Type B pancreatic cell (in vitro differentiated cells): ENCODE data around the gene PUSL1. TPM values are rescaled to one million over a fixed set of nuclear protein-coding genes. Genes with fewer than 3 reads are reported as not detected.
A peak's percentile ranks its signal among the peaks of the same experiment; 100 is the strongest.

Experiments used
- DNase-seq: peaks from one replicate; pipeline ENCODE4 v3.0.0; 2021; ENCODE audit warnings: mixed read lengths; ENCODE audit not compliant: unreplicated experiment; ENCODE audit errors: extremely low spot score
- H3K27ac Mint-ChIP-seq: 2 replicates; pipeline ENCODE4 v1.8.0; 2021; ENCODE audit warnings: mild to moderate bottlenecking, mixed read lengths
- H3K27me3 Mint-ChIP-seq: 2 replicates; pipeline ENCODE4 v1.8.0; 2021; ENCODE audit warnings: mixed read lengths
- H3K36me3 Mint-ChIP-seq: 2 replicates; pipeline ENCODE4 v1.8.0; 2021; ENCODE audit warnings: mixed read lengths
- H3K4me1 Mint-ChIP-seq: one replicate; pipeline ENCODE4 v1.8.0; 2021; ENCODE audit warnings: mixed read lengths; ENCODE audit not compliant: unreplicated experiment
- H3K4me3 Mint-ChIP-seq: 2 replicates; pipeline ENCODE4 v1.8.0; 2021; ENCODE audit warnings: mild to moderate bottlenecking, mixed read lengths
- H3K9me3 Mint-ChIP-seq: 2 replicates; pipeline ENCODE4 v1.8.0; 2021; ENCODE audit warnings: mixed read lengths
- CTCF ChIP-seq: fragments of 200-600 bp; sonication (generic); conservative IDR thresholded peaks from 2 replicates; pipeline ENCODE4 v1.5.0; 2021; ENCODE audit warnings: antibody characterized with exemption, mild to moderate bottlenecking
- total RNA-seq: library from RNA; stranded (reverse); gene quantifications from 2 replicates; pipeline ENCODE4 v1.2.1, GENCODE V29; 2021; ENCODE audit warnings: low replicate concordance

The PUSL1 gene
- total RNA-seq, 1 donor from 2014 or later = 20.4 TPM

- Mint-ChIP-seq H3K27me3 (no peaks in the 10 kb centered on the region), H3K9me3 (no peaks in the 10 kb centered on the region), H3K4me3 (no peak overlapping the region), H3K36me3 (peaks cover 10% of the 10 kb centered on the region), H3K4me1 (peaks cover 11% of the 10 kb centered on the region), H3K27ac (peak overlapping the region; percentile 48)
- TF ChIP-seq CTCF = peak; percentile 70
- no peak for DNase-seq
These were observed 36.4 kb downstream of the PUSL1 start for GRCh38 chr1:1344655-1345361.

GRCh38 chr1:1345384-1345783, 37.0 kb downstream of the PUSL1 start:
- Mint-ChIP-seq H3K27me3 (no peaks in the 10 kb centered on the region), H3K27ac (no peak overlapping the region), H3K36me3 (peaks cover 10% of the 10 kb centered on the region), H3K9me3 (no peaks in the 10 kb centered on the region), H3K4me3 (no peak overlapping the region), H3K4me1 (peaks cover 11% of the 10 kb centered on the region)
- no peak for DNase-seq
- no peak for TF ChIP-seq CTCF

- TF ChIP-seq CTCF = no peak
- Mint-ChIP-seq H3K4me1 (peaks cover 11% of the 10 kb centered on the region), H3K27me3 (no peaks in the 10 kb centered on the region), H3K4me3 (no peak overlapping the region), H3K9me3 (no peaks in the 10 kb centered on the region), H3K36me3 (peaks cover 4% of the 10 kb centered on the region), H3K27ac (no peak overlapping the region)
- DNase-seq = no peak
These were observed 37.6 kb downstream of the PUSL1 start for GRCh38 chr1:1345860-1346500.

- H3K36me3 Mint-ChIP-seq = no peaks in the 10 kb centered on the region
- H3K27ac Mint-ChIP-seq = peak overlapping the region; percentile 46
- H3K4me3 Mint-ChIP-seq = peak overlapping the region; percentile 85
- H3K4me1 Mint-ChIP-seq = peaks cover 11% of the 10 kb centered on the region
- H3K27me3 Mint-ChIP-seq = no peaks in the 10 kb centered on the region
- no peak for TF ChIP-seq CTCF
- H3K9me3 Mint-ChIP-seq = no peaks in the 10 kb centered on the region
- no peak for DNase-seq
These were observed 38.1 kb downstream of the PUSL1 start for GRCh38 chr1:1346501-1346890.

- no peaks in the 10 kb centered on the region for H3K9me3 Mint-ChIP-seq
- no peak for DNase-seq
- no peak for TF ChIP-seq CTCF
- peaks cover 14% of the 10 kb centered on the region for H3K4me1 Mint-ChIP-seq
- H3K4me3 Mint-ChIP-seq = peak overlapping the region; percentile 85
- H3K27ac Mint-ChIP-seq = peak overlapping the region; percentile 46
- H3K36me3 Mint-ChIP-seq = no peaks in the 10 kb centered on the region
- H3K27me3 Mint-ChIP-seq = no peaks in the 10 kb centered on the region
These were observed 38.7 kb downstream of the PUSL1 start for GRCh38 chr1:1347026-1347595.
